Bronchial smooth muscle cell (primary cell): ENCODE data around the gene SEBOX. TPM values are rescaled to one million over a fixed set of nuclear protein-coding genes. Genes with fewer than 3 reads are reported as not detected.

Source experiments
- total RNA-seq: library from RNA; depleted of rRNA; stranded (reverse); fragments of >200 nt; gene quantifications from 2 replicates; pipeline ENCODE4 v1.2.1, GENCODE V29; 2014

SEBOX gene, protein sequence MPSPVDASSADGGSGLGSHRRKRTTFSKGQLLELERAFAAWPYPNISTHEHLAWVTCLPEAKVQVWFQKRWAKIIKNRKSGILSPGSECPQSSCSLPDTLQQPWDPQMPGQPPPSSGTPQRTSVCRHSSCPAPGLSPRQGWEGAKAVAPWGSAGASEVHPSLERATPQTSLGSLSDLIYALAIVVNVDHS
- total RNA-seq: not detected in 2 replicates

GRCh38 chr17:28364665-28365363 is at the start of gene SEBOX:
Gene SEBOX, minus strand, starts transcription at chr17:28365199. Its CDS starts 48 bp downstream, at chr17:28365151.

DNA sequence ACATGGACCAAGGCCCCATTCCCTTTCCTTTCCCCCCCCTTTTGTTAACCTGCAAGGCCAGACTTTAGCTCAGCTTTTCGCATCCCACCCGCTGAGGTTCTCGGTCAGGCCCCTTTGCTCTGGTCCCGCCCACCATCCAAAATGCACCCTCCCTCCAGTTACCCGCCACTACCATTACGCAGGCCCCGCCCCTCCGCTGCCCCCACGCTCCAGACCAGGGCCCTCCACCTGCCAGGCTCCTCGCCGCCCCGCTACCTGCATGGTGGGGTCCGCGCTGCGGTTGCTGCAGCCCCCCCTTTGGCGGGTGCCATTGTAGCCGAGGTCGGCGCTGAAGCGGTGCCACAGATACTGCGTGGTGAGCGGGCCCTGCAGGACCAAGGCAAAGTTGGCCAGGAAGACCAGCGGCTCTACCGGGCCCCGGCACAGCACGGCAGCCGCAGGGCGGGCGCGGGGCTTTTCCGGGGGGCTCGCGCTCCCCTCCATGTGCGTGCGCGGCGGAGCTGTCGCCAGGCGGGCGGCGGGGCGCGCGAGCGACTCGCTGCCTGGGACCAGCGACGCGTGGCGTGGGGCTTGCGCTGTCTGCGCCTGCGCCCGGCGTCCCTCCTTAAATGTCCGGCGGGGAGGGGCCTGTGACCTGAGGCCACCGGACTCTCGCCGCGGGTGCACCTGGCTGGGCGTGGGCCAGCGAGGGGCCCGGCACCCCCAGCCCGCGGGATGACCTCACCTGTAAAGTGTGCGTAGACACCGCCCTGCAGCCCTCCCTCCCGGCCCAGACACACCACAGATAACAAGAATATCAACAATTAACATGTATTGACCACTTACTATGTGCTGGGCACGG is 40.9 kb upstream of the SEBOX start, which contains the start of gene SLC46A1:
Gene SLC46A1, minus strand, starts transcription at position 581 of the 841 bp plus-strand sequence. Its CDS starts 98 bp downstream, at position 483.

GRCh38 chr17:28371245-28372202 is 6.5 kb upstream of the SEBOX start, which contains the start of gene SARM1:
Gene SARM1, plus strand, starts transcription at chr17:28371694. Its CDS starts 339 bp downstream, at chr17:28372033.

DNA sequence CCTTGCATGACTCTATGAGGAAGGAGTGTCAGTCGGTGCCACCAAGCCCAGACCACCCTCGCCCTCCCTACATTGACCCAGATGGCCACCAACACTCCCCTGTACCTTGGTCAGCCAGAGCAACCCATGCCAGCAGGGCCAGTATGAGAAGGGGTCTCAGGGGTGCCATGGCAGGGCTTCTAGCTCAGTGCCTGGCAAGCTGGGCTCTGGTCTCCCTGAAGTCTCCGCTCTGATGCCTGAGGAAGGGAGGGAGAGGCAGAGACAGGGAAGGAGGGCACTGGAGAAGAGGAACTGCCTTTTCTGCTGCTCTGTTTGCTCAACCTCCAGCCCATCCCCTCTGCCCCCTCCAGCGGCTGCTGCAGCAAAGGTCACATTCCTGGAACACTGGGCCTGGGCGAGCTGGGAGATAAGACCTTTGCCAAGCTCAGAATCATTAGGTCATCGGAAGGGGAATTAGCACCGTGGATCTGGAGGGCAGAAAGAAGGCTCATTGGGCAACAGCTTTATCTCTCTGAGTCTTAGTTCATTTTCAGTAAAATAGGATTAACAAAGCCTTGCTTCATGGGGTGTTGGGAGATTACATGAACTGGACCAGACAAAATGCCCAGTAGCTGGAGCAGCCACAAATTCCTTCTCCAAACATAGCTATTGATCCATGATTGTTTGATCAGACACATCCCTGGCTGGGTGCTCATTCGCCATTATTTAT is 5.2 kb upstream of the SEBOX start, which contains the start of gene VTN:
Gene VTN, minus strand, starts transcription at position 273 of the 709 bp plus-strand sequence. Its CDS starts 104 bp downstream, at position 169.

GRCh38 chr17:28357061-28357900 is 7.7 kb downstream of the SEBOX start, which contains the start of gene POLDIP2:
Gene POLDIP2, minus strand, starts transcription at chr17:28357527. Its CDS starts 79 bp downstream, at chr17:28357448.

DNA sequence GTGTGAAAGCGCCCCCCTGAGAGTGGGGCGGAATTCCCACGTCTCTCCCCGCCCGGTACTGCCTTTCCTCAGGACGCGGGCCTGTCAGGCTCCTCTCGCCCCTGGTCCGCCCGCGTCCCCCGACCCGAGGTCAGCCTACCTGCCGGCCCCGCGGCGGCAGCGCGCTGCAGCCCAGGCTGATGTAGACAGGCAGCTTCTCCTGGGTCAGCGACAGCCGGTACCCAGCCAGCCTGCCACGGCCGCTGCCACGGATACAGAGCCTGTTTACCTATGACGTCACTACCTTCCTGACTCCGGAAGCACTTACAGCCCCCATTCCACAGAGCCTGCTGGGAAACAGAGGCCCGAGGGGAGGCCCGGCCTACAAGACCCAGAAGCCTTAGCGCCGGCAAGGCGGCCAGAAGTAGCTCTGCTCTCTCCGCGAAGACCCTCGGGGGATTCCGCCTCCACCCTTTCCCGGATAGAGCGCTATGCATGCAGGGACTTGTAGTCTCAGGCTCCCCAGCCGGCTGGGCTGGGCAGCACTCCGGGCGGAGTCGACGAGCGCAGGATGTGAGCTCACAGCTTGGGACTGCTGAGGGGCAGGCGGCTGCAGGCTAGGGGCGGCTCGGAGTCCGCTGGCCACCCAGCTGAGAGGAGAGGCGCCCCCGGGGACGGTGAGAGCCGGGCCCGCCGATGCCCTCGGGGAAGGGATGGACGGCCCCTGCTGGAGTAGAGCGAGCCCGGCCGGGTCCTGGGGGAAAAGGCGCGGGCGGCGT is 29.6 kb downstream of the SEBOX start, which contains the start of the genes IFT20 and TNFAIP1:
Gene IFT20, minus strand, starts transcription at position 272 of the 758 bp plus-strand sequence. CDS start 3,487 bp downstream, outside the sequence.
Gene TNFAIP1, plus strand, starts transcription at position 561 of the 758 bp plus-strand sequence. CDS start 3,761 bp downstream, outside the sequence.

GRCh38 chr17:28318759-28319597 is 46.0 kb downstream of the SEBOX start, which contains the start of gene TMEM97:
Gene TMEM97, plus strand, starts transcription at chr17:28319200. Its CDS starts 40 bp downstream, at chr17:28319240.

Other genes with a start within 250 kb of the SEBOX start
- 4.3 and 10.1 TPM in 2 replicates for gene TMEM97, start 46.0 kb downstream of the SEBOX start, total RNA-seq
- 61.6 and 72.7 TPM in 2 replicates for gene IFT20, start 29.7 kb downstream of the SEBOX start, total RNA-seq
- gene TNFAIP1, start 29.4 kb downstream of the SEBOX start, total RNA-seq: 13.2 and 16.9 TPM in 2 replicates
- 47.1 and 62.3 TPM in 2 replicates for gene POLDIP2, start 7.7 kb downstream of the SEBOX start, total RNA-seq
- 0.09 TPM in 1 of 2 replicates, not detected in the other for gene VTN, start 5.1 kb upstream of the SEBOX start, total RNA-seq
- gene SARM1, start 6.5 kb upstream of the SEBOX start, total RNA-seq: 3.9 and 7.2 TPM in 2 replicates
- 1.9 and 4.0 TPM in 2 replicates for gene SLC46A1, start 41.0 kb upstream of the SEBOX start, total RNA-seq
- not detected in 2 replicates for gene SLC13A2, start 108.4 kb upstream of the SEBOX start, total RNA-seq
- gene FOXN1, start 141.1 kb upstream of the SEBOX start, total RNA-seq: not detected in 2 replicates
- 22.5 and 23.4 TPM in 2 replicates for gene UNC119, start 187.4 kb upstream of the SEBOX start, total RNA-seq
- 26.6 and 49.2 TPM in 2 replicates for gene PIGS, start 206.3 kb upstream of the SEBOX start, total RNA-seq
- 35.7 and 53.3 TPM in 2 replicates for gene ALDOC, start 211.7 kb upstream of the SEBOX start, total RNA-seq
- gene SPAG5, start 233.8 kb upstream of the SEBOX start, total RNA-seq: 2.6 and 7.1 TPM in 2 replicates
- gene RSKR, start 249.0 kb upstream of the SEBOX start, total RNA-seq: 2.0 and 3.8 TPM in 2 replicates